Measurements from ENCODE around the gene CSF3. TPM values are rescaled to one million over a fixed set of nuclear protein-coding genes. Genes with fewer than 3 reads are reported as not detected.

Gene CSF3
- total RNA-seq, 5 donors from 2014 or later (not counting 1 experiment from before 2014, with no cell fraction given): not detected

DNA sequence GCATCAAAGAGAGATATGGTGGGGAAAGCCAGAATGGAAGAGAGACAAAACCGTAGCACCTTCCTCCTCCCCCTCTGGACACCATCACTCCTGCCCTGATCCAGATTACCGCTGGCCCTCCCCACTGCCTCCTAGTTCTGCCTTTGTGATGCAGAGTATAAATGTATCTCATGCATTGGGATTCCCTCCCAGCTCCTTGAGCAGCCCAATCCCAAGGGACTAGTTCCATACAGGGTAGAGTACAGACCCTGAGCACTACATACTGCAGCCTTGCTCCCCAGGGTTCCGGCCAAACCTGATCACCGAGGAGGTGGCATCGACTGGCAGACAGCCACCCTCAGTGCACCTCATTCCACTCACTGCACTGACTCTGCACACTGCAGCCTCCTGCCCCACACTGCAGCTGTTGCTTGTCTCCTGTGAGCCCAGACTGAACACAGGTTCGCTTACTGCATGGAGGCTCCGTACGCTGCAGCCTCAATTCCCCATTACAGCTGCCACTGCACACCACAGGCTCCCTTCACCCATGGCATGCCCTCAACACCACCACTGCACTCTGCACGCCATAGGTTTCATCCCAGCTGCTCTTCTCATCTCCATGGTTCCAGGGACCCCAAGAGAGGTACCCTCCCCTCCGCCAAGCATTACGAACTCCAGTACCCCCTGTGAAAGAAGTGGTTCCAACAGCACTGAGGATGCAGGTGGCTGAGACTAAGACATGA lies 45.8 kb downstream of the CSF3 start:
- no peak for DNase-seq
- 89% methylated on average over 8 of the region's 11 CpGs for WGBS (ENCODE audit: insufficient coverage)
- no peak for ATAC-seq (replicated peaks in 1 of 4)
- no peaks in the 10 kb centered on the region for H3K9me3 Mint-ChIP-seq
- H3K4me3 Mint-ChIP-seq: peak overlapping the region; percentile 81 to 88 (median 86)
- H3K27me3 Mint-ChIP-seq: peaks cover 0 to 7% of the 10 kb centered on the region in 2 donors
- H3K36me3 Mint-ChIP-seq: no peaks in the 10 kb centered on the region
- CTCF ChIA-PET: interaction anchor here (0.6 to 3.7 kb wide), 5 partner anchors 13 to 60 kb away, joined by 3 to 15 read pairs (median 4); partner anchors contain the start of gene NR1D1 (in 1 of the 2)
- peaks cover 33 to 36% (median 36%) of the 10 kb centered on the region in 3 donors for H3K4me1 Mint-ChIP-seq
- peaks cover 0 to 26% of the 10 kb centered on the region in 2 experiments for H3K27me3 ChIP-seq (replicated peaks in 1 of 2; ENCODE audit: control insufficient read depth in 2 of 2, extremely low read depth in 1 of 2, insufficient read depth in 2 of 2, low read length in 1 of 2)
- peaks cover 12 to 36% of the 10 kb centered on the region in 2 experiments for H3K4me1 ChIP-seq (ENCODE audit: control insufficient read depth in 1 of 2, extremely low read depth in 1 of 2, insufficient read depth in 2 of 2, low read length in 2 of 2)
- POLR2A ChIA-PET: no interaction called here
- H3K4me3 ChIP-seq (ENCODE audit: control insufficient read depth in 1 of 2, extremely low read depth in 1 of 2, low read length in 1 of 2): no peak overlapping the region
- no peaks in the 10 kb centered on the region for H3K9me3 ChIP-seq
- no peaks in the 10 kb centered on the region for H3K36me3 ChIP-seq (ENCODE audit: control insufficient read depth in 2 of 2, extremely low read depth in 1 of 2, insufficient read depth in 1 of 2, low read length in 1 of 2)
- H3K27ac Mint-ChIP-seq: peak overlapping the region; percentile 90 to 91
- no peak overlapping the region for H3K27ac ChIP-seq (ENCODE audit: low read length)

DNA sequence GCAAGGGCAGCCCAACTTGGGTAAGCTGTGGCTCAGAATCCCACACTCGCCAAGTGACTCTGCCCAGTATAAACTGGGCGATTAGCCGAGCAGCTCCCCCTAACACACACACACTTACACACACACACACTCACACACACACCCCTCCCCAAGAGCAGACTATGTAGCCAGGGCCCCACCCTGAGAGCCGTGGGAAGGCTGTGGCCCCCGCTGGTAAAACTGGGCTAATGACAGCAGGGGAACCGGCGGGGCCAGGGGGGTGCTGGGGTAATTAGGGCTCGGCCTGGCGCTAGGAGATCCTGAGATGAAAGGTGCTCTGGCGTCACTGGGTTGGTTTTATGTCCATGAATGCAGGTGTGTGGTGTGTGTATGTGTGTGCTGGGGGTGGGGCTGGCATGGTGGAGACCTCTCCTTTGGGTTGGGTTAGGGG lies 46.4 kb downstream of the CSF3 start:
- Mint-ChIP-seq H3K27ac (peak overlapping the region; percentile 90 to 91), H3K4me1 (peaks cover 37 to 40% (median 39%) of the 10 kb centered on the region in 3 donors), H3K36me3 (no peaks in the 10 kb centered on the region), H3K27me3 (peaks cover 0 to 3% of the 10 kb centered on the region in 2 donors), H3K9me3 (no peaks in the 10 kb centered on the region), H3K4me3 (peak overlapping the region; percentile 81 to 88 (median 86))
- Histone ChIP-seq H3K36me3 (ENCODE audit: control insufficient read depth in 2 of 2, extremely low read depth in 1 of 2, insufficient read depth in 1 of 2, low read length in 1 of 2) (no peaks in the 10 kb centered on the region), H3K4me3 (ENCODE audit: control insufficient read depth in 1 of 2, extremely low read depth in 1 of 2, low read length in 1 of 2) (no peak overlapping the region), H3K4me1 (ENCODE audit: control insufficient read depth in 1 of 2, extremely low read depth in 1 of 2, insufficient read depth in 2 of 2, low read length in 2 of 2) (peaks cover 12 to 39% of the 10 kb centered on the region in 2 experiments), H3K9me3 (no peaks in the 10 kb centered on the region), H3K27ac (ENCODE audit: low read length) (no peak overlapping the region), H3K27me3 (replicated peaks in 1 of 2; ENCODE audit: control insufficient read depth in 2 of 2, extremely low read depth in 1 of 2, insufficient read depth in 2 of 2, low read length in 1 of 2) (peaks cover 0 to 20% of the 10 kb centered on the region in 2 experiments)
- CTCF ChIA-PET: interaction anchor here (1.1 to 3.7 kb wide), 2 partner anchors 13 to 51 kb away, joined by 4 to 15 read pairs; no protein-coding TSS in a partner anchor
- DNase-seq: no peak
- POLR2A ChIA-PET: interaction anchor here in 1 of 2 donors (0.7 kb wide), 1 partner anchor 218 kb away, joined by 4 read pairs; no protein-coding TSS in a partner anchor
- WGBS (ENCODE audit: insufficient coverage): 56% methylated on average over 9 of the region's 10 CpGs
- no peak for ATAC-seq (replicated peaks in 1 of 4)

DNA sequence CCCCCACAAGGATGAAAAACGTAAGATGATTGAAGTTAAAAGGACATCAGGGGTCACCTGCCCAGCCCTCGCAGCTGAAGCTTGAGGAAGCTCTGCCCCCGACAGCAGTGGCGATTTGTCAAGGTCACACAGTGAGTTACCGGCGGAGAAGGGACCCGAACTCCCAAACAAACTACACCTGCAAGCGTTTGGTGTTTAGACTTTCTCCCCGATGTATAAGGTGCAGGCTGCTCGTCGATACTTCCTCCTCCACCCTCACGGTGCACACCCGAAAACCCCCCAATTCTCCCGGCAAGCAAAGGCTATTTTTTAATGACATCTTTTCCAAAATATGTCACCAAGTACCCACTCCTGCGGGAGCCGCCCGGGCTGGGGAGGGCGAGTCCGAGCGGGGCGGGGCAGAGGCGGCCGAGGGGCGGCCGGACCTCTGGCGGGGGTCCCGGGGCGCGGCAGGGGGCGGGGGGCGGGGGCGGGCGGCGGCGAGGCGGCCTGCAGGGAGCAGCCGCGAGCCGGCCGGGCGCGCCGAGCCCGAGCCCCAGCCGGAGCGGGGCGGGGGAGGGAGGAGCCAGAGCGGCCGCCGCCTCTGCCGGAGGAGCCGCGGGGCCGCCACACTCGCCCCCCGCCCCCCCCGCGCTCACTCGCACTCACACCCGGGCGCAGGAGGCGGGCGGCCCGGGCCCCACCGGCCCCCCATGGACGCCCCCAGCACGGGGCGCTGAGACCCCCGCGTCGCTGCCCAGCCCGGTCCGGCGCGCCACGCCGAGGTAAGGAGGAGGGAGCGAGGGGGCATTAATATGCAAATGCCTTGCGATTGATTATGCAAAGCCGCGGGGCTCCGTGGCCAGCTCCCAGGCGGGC lies 47.3 kb downstream of the CSF3 start, which contains the start of gene THRA:
TSS of gene THRA (plus strand) at position 637 of the 858 bp plus-strand sequence. CDS start 11,524 bp downstream, outside the sequence.
- H3K36me3 Mint-ChIP-seq: no peaks in the 10 kb centered on the region
- Histone ChIP-seq H3K36me3 (ENCODE audit: control insufficient read depth in 2 of 2, extremely low read depth in 1 of 2, insufficient read depth in 1 of 2, low read length in 1 of 2) (no peaks in the 10 kb centered on the region), H3K27me3 (replicated peaks in 1 of 2; ENCODE audit: control insufficient read depth in 2 of 2, extremely low read depth in 1 of 2, insufficient read depth in 2 of 2, low read length in 1 of 2) (peaks cover 0 to 16% of the 10 kb centered on the region in 2 experiments), H3K27ac (ENCODE audit: low read length) (peak within 1 kb of the TSS; percentile 41), H3K9me3 (no peaks in the 10 kb centered on the region), H3K4me3 (ENCODE audit: control insufficient read depth in 1 of 2, extremely low read depth in 1 of 2, low read length in 1 of 2) (peak within 1 kb of the TSS; percentile 84 to 97), H3K4me1 (ENCODE audit: control insufficient read depth in 1 of 2, extremely low read depth in 1 of 2, insufficient read depth in 2 of 2, low read length in 2 of 2) (peaks cover 12 to 47% of the 10 kb centered on the region in 2 experiments)
- H3K4me3 Mint-ChIP-seq: peak within 1 kb of the TSS; percentile 88 to 91 (median 91)
- no peaks in the 10 kb centered on the region for H3K9me3 Mint-ChIP-seq
- peak within 1 kb of the TSS; percentile 90 to 96 for H3K27ac Mint-ChIP-seq
- ChIA-PET POLR2A (interaction anchor here (0.5 to 0.7 kb wide), 3 partner anchors 8 to 298 kb away, joined by 3 to 4 read pairs (median 3); partner anchors contain the start of gene MED24 (in 1 of the 2)), CTCF (interaction anchor here (1.1 to 3.7 kb wide), 4 partner anchors 9 to 51 kb away, joined by 3 to 15 read pairs (median 4); partner anchors contain the start of gene MED24 (in 1 of the 2))
- 1% methylated on average over 56 of the region's 83 CpGs for WGBS (ENCODE audit: insufficient coverage)
- H3K4me1 Mint-ChIP-seq: peaks cover 46 to 50% (median 48%) of the 10 kb centered on the region in 3 donors
- ATAC-seq (replicated peaks in 1 of 4) (peak; percentile 91 to 93 (median 92)), DNase-seq (peak; percentile 34 to 86 (median 66))
- H3K27me3 Mint-ChIP-seq: no peaks in the 10 kb centered on the region

DNA sequence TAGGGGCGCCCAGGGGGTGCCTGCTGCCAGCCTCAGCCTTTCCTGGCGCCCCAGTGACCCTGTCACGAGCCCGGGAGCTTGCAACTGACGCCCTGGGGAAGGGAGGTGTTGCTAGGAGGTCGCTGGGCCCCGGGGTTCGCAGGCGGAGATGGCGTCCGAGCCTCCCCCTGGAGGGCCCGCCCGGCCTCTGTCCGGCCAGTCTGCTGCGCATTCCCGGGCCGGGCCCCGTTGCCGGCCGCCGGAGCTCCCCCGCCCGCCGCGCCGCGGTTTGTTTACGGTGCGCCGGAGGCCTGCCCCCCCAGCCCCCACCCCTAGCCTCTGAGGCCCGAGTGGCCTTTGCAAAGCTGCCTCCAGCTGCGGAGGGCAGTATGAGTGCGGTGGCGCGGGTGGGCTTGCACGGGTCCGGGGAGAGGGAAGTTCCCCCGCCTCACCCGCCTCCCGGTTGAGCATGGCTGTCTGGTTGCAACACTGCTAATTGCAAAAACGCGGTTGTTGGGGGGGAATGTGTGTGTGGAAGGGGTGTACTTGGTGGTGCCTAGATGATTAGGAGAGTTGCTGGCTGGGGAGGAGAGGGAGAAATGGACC lies 48.0 kb downstream of the CSF3 start:
- H3K4me1 Mint-ChIP-seq: peaks cover 53 to 57% (median 55%) of the 10 kb centered on the region in 3 donors
- no peaks in the 10 kb centered on the region for H3K9me3 Mint-ChIP-seq
- peak overlapping the region; percentile 87 to 91 (median 91) for H3K4me3 Mint-ChIP-seq
- Histone ChIP-seq H3K36me3 (ENCODE audit: control insufficient read depth in 2 of 2, extremely low read depth in 1 of 2, insufficient read depth in 1 of 2, low read length in 1 of 2) (no peaks in the 10 kb centered on the region), H3K4me1 (ENCODE audit: control insufficient read depth in 1 of 2, extremely low read depth in 1 of 2, insufficient read depth in 2 of 2, low read length in 2 of 2) (peaks cover 16 to 54% of the 10 kb centered on the region in 2 experiments), H3K27ac (ENCODE audit: low read length) (peak overlapping the region; percentile 41), H3K9me3 (no peaks in the 10 kb centered on the region), H3K27me3 (replicated peaks in 1 of 2; ENCODE audit: control insufficient read depth in 2 of 2, extremely low read depth in 1 of 2, insufficient read depth in 2 of 2, low read length in 1 of 2) (peaks cover 0 to 13% of the 10 kb centered on the region in 2 experiments), H3K4me3 (ENCODE audit: control insufficient read depth in 1 of 2, extremely low read depth in 1 of 2, low read length in 1 of 2) (peak overlapping the region; percentile 84 to 97)
- H3K27ac Mint-ChIP-seq: peak overlapping the region; percentile 89 to 96
- H3K27me3 Mint-ChIP-seq: no peaks in the 10 kb centered on the region
- H3K36me3 Mint-ChIP-seq: no peaks in the 10 kb centered on the region
- peak in 20 of 35 experiments; percentile 16 to 47 (median 30) for DNase-seq
- ATAC-seq (replicated peaks in 1 of 4): peak; percentile 11 to 44 (median 30)
- POLR2A ChIA-PET: interaction anchor here (0.5 to 0.7 kb wide), 3 partner anchors 9 to 299 kb away, joined by 3 read pairs; partner anchors contain the start of gene MED24 (in 1 of the 2)
- WGBS (ENCODE audit: insufficient coverage): 0% methylated on average over 29 of the region's 42 CpGs
- CTCF ChIA-PET: interaction anchor here (0.5 to 3.7 kb wide), 5 partner anchors 9 to 50 kb away, joined by 3 to 15 read pairs (median 4); partner anchors contain the start of gene MED24 (in 1 of the 2)

DNA sequence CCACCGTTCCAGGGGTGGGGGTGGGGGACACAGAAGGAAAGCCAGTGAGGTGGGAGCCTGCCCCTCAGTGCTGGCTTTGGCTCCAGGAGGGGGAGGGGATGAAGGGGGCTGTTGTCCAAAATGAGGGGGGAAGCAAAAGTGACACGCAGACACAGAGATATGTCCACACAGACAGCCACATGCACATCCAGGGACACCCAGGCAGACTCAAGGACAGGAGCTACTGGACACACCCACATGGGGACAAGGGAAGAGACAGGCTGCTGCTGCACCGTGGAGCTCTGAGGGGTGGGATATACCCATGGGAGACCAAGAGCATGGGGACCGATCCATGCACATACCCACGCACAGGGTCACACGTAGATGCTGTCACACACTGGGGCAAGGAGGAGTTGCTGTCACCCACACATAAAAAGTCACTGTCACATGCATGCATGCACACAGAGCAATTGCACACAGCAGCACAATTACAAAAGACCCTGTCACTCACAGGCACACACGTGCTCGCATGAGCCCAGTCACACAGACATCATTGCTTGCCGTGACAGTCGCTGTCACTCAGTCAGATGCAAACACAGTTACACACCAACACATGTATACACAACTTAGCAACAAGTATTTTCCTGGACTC lies 48.8 kb downstream of the CSF3 start:
- peak overlapping the region; percentile 87 to 91 (median 91) for H3K4me3 Mint-ChIP-seq
- H3K36me3 Mint-ChIP-seq: no peaks in the 10 kb centered on the region
- DNase-seq (peak in 1 of 35 experiments; percentile 36), ATAC-seq (replicated peaks in 1 of 4) (no peak)
- ChIA-PET CTCF (interaction anchor here in 1 of 2 donors (0.5 to 2.4 kb wide), 8 partner anchors 10 to 104 kb away, joined by 3 to 16 read pairs (median 4); partner anchors contain the start of gene MED24), POLR2A (interaction anchor here (0.6 to 1.0 kb wide), 2 partner anchors 49 to 154 kb away, joined by 3 read pairs; no protein-coding TSS in a partner anchor)
- H3K36me3 ChIP-seq (ENCODE audit: control insufficient read depth in 2 of 2, extremely low read depth in 1 of 2, insufficient read depth in 1 of 2, low read length in 1 of 2): no peaks in the 10 kb centered on the region
- H3K4me1 Mint-ChIP-seq: peaks cover 60 to 64% (median 63%) of the 10 kb centered on the region in 3 donors
- 46% methylated on average over 5 of the region's 10 CpGs for WGBS (ENCODE audit: insufficient coverage)
- H3K4me1 ChIP-seq (ENCODE audit: control insufficient read depth in 1 of 2, extremely low read depth in 1 of 2, insufficient read depth in 2 of 2, low read length in 2 of 2): peaks cover 19 to 61% of the 10 kb centered on the region in 2 experiments
- H3K27me3 ChIP-seq (replicated peaks in 1 of 2; ENCODE audit: control insufficient read depth in 2 of 2, extremely low read depth in 1 of 2, insufficient read depth in 2 of 2, low read length in 1 of 2): peaks cover 0 to 13% of the 10 kb centered on the region in 2 experiments
- no peaks in the 10 kb centered on the region for H3K9me3 ChIP-seq
- H3K9me3 Mint-ChIP-seq: no peaks in the 10 kb centered on the region
- peak overlapping the region; percentile 29 for H3K27ac ChIP-seq (ENCODE audit: low read length)
- peak overlapping the region; percentile 89 to 96 for H3K27ac Mint-ChIP-seq
- H3K4me3 ChIP-seq (ENCODE audit: control insufficient read depth in 1 of 2, extremely low read depth in 1 of 2, low read length in 1 of 2): peak overlapping the region; percentile 84 to 97
- H3K27me3 Mint-ChIP-seq: no peaks in the 10 kb centered on the region
